Measurements from ENCODE around the gene FSIP1.

FSIP1 gene

DNA sequence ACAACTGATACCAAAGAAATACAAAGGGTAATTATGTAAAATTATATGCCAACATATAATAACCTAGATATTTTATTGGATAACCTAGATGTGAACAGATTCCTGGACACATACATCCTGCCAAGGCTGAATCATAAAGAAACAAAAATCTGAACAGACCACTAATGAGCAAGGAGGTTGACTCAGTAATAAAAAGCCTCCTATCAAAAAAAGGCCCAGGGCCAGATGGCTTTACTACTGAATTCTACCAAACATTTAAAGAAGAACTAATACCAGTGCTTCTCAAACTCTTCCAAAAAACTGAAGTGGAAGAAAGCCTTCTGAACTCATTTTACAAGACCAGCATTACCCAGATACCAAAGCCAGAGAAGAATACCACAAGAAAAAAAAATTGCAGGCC, 169.4 kb downstream of the FSIP1 start:
- no peak for DNase-seq

DNA sequence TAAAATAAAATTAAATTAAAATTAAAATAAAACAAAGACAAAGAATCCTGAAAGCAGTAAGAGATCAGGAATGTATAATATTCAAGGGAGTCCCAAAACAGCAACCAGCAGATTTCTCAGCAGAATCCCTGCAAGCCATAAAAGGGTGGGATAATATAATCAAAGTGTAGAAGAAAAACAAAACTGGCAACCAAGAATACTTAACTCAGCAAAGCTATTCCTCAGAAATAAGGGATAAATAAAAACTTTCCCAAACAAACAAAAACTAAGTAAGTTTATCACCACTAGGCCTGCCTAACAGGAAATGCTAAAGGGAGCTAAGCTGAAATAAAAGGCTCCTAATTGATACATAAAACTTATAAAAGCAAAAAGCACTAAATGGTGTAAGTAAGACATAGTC, 172.0 kb downstream of the FSIP1 start:
- DNase-seq, result no peak

DNA sequence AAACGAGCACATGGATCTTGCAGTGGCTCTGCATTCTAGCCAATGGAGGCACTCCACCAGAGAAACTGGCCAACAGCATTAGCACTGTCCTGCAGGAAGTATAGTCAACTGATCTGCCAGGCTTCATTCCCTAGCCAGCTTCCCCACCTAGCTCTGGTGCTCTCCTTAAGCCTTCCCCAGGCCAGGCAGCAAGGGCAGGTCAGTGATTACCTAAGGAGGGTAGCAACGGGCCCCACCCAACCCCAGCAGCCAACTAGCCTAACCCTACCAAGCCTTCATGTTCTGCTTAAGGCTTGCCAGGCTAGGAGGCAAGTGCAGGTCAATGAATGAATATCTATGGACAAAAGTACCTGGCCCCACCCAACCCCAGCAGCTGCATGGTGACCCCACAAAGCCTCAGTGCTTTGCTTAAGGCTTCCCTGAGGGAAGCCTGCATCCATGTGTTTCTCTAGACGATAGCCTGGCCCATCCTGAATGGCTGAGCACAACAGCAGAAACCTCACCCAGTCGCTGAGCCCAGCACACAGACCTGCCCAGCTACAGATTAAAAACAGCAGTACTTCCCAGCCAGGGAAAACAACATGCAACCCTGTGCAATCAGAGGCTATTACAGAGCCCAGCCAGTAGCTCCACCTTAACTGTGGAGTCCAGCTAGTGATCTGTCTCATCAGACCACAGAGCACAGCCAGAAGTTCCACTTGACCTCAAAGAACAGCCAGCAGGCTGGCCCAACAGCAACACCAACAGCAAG, 173.3 kb downstream of the FSIP1 start:
- no peak for DNase-seq

DNA sequence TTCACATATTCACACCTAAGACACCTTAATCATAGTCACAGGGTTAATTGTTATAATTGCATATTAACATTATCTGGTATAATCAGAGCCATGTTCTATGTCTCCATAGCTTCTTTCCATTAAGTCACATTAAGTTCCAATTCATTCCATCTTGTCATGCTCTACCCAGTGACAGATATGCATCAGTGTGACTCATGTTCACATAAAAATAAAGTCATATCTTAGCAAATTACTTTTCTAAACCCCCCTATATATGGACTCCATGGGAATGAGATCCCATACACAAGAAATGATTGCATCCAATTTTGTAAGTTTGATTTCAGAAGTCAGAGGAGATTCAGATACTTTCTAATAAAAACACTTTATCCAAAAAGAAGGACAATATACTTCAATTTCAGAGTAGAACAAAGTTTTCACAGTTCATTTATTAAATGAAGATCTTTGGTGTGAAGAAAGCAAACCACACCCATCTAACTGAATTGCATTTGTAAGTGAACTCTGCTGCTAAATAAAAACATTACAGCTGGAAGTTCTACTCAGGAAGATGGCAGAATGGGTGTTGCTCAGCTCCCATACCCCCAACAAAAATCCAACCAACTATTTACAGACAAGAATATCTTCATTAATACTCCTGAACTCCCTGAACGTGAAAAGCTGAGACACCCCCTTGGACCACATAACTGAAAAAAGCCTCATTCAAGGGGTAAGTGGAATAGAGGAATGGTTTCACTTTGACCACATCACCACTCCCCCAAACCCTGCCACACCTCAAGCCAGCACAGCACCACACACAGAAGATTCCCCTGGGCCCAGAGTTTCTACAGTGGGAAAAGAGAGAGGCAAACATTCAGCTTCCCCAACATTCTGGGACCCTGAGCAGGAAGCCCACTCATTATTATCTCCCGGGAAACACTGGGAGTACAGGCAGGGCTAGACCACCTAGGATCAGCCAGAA, 174.2 kb downstream of the FSIP1 start:
- DNase-seq, result no peak

DNA sequence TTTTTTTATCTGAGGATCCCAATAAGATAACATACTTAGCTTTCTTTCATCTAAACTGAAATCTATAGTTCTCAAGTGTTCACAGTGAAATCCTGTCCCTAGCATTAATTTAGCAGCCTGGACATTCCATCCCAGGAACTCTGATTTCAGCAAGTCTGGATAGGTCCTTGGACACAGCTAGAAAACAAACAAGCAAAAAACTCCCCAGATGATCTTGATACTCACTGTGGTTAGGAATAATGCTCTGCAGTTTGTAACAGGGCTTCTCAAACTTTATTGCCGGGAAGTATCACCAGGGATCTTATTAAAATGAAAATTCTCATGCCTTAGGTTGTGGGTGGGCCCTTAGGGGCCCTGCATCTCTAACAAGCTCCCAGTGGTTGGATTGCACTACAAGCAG, 177.5 kb downstream of the FSIP1 start:
- no peak for DNase-seq

DNA sequence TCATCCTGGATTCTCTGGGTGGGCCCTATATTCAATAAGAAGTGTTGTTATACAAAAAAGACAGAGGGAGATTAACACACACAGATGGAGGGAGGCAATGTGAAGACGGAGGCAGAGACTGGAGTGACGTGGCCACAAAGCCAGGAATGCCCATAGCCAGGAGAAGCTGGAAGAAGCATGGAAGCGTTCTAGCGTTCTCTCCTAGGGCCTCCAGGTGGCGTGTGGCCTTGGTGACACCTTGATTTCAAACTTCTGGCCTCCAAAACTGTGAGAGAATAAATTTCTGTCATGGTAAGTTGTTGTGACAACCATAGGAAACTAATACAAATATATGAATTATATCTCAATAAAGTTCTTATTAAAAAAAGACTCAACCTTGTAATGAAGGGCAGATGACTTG, 180.5 kb downstream of the FSIP1 start:
- DNase-seq, result no peak

DNA sequence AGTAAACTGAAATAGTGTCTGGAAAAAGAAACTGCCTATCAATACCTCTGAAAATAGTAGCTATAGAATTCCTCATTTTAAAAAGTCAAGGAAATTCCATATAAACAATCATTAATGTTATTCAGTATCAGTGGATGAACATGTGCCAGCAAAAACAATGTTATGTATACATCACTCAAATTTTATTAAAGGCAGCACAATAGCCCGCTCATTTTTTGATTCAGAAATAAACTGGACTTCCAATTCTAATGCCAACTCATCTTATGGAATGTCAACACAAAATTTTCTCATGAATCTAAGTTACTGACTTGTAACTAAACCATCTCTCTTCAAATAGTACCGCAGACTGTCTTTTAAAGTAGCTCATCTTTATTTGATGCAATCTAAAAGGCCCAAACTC, 182.8 kb downstream of the FSIP1 start:
- DNase-seq, result no peak

DNA sequence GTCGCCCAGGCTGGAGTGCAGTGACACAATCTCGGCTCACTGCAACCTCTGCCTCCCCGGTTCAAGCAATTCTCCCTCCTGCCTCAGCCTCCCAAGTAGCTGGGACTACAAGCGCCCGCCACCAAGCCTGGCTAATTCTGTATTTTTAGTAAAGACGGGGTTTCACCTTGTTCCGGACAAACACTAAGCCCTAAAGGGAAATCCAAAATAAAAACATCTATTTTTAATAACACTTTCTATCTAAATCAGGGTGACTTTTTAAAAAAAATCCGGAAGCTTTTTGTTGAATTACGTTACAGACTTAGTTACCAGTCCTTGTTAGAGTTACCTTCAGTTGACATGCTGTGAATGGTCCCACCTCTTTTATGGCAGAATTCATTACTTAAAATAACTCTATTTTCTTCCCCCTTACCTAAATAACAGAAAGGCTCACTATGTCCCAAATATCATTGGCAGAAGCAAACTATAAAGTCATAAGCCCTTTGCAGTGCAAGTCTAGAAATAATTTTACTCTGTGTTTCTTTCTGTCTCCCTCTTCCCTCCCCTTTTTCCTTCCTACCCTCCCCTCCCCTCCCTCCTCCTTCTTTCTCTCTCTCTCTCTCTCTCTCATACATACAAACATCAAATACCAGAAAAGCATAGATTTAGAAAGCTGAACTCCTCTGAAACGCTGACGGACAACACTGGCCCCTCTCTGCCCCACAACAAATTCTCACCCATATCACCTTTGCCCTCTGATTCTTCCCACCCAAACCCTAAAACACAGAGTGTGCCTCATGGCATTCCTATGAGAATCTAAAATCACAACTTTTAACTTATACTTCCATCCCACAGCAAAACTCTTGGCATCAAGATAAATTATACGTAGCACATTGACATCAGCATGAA, 183.4 kb downstream of the FSIP1 start:
- DNase-seq, result no peak

DNA sequence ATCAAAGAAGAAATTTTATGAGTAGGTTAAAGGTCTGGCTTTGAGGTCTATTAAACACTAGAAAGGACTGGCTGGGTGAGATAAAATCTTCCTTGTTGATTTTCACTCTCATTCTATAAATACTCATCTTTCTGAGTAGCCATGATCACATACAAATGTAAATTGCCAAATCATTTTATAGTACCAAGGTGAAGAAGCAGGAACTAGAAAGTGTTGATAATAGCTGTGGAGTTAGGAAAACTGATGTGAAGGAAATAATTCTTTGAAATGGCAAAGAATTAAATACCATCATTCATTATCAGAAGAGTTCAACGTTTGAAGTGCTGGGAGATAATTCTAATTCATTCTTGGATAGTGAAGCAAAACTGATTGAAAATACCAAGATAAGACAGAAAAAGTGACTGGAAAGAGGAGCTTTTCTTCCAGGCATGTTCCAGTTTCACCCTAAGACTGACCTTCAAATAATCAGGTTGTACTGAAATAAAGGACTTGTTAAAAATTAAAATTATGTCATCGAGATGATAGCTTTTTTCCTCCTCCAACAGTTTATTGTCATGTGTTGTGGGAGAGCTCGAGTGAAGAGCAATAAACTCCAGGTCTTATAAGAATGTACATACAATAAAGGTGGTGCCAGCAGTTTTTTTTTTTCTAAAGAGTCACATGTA, 184.3 kb downstream of the FSIP1 start:
- DNase-seq, result no peak

DNA sequence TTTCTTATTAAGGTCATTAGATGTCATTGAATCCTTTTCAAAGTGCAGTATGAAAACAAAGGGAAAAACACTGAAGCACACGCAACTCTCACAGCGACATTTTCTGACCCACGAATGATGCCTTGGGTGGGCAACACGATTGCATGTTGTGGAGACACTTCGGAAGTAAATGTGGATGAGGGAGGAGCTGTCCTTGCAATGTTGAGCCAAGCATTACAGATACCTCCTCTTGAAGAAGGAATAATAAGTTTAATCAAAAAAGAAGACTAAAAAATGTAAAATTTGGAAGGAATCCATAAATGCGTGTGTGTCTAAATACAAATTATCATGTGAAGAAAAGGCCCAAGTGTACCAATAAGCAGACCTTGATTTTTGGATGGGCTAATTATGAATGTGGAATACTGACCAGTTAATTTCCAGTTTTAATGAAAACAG, 184.9 kb downstream of the FSIP1 start:
- DNase-seq, result no peak

DNA sequence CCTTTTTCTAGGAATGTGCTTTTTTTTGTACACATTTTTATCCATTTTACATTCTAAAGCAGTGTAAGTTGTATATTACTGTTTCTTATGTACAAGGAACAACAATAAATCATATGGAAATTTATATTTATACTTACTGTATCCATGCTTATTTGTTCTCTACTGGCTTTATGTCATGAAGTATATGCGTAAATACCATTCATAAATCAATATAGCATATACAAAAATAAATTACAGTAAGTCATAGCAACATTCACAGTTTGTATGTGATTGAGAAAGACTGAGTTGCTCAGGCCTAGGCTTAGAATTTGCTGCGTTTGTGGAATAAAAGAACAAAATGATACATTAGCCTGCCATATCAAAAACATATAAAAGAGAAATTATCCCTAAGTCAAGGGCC, 185.3 kb downstream of the FSIP1 start:
- no peak for DNase-seq

DNA sequence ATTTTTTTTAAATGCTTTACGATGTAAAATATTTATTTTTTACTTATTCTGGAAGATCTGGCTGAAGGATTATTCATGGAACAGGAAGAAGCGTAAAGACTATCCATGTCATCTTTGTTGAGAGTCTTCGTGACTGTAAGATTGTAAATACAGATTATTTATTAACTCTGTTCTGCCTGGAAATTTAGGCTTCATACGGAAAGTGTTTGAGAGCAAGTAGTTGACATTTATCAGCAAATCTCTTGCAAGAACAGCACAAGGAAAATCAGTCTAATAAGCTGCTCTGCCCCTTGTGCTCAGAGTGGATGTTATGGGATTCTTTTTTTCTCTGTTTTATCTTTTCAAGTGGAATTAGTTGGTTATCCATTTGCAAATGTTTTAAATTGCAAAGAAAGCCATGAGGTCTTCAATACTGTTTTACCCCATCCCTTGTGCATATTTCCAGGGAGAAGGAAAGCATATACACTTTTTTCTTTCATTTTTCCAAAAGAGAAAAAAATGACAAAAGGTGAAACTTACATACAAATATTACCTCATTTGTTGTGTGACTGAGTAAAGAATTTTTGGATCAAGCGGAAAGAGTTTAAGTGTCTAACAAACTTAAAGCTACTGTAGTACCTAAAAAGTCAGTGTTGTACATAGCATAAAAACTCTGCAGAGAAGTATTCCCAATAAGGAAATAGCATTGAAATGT, 186.1 kb downstream of the FSIP1 start:
- DNase-seq, result no peak

DNA sequence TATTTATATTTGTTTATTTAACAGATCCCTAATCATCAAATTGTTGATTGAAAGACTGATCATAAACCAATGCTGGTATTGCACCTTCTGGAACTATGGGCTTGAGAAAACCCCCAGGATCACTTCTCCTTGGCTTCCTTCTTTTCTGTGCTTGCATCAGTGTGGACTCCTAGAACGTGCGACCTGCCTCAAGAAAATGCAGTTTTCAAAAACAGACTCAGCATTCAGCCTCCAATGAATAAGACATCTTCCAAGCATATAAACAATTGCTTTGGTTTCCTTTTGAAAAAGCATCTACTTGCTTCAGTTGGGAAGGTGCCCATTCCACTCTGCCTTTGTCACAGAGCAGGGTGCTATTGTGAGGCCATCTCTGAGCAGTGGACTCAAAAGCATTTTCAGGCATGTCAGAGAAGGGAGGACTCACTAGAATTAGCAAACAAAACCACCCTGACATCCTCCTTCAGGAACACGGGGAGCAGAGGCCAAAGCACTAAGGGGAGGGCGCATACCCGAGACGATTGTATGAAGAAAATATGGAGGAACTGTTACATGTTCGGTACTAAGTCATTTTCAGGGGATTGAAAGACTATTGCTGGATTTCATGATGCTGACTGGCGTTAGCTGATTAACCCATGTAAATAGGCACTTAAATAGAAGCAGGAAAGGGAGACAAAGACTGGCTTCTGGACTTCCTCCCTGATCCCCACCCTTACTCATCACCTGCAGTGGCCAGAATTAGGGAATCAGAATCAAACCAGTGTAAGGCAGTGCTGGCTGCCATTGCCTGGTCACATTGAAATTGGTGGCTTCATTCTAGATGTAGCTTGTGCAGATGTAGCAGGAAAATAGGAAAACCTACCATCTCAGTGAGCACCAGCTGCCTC, 187.1 kb downstream of the FSIP1 start:
- DNase-seq, result no peak

DNA sequence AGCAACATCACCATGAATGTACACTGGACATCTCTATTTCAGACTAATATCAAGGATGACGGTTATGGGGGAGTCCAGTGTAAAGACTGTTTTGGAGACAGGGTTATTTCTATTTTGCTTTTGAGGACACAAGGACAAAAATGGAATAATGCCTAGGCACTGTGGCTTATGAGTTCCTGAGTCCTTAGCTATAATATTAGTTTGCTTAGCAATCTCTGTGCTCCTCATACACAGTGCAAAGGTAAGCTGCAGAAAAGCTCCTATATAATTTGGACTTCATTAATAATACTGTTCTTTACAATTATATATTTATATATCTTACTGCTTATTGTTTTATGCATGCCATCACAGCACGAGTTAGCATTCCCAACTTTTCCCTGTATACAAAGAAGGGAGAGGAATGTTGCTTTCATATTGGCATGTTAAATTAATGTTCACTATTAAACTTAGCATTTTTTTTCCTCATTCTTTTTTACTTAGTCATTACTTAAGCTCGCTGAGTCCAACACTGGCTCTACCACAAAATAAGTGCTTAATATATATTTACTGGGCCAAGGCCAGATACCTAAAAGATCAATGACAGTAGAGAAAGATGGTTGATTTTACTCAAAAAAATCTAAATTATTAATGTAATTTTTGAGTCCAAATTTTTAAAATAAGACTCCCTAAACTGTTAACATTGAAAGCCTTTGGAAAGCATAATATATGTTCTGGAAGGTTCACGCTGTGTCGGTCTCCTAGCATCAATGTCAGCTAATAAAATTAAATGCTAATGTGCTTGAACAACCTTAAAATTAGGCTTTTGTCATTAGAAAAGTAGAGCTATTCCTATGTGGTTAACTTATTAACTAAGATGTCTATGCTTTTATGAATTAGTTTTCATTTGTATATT, 187.9 kb downstream of the FSIP1 start:
- no peak for DNase-seq

DNA sequence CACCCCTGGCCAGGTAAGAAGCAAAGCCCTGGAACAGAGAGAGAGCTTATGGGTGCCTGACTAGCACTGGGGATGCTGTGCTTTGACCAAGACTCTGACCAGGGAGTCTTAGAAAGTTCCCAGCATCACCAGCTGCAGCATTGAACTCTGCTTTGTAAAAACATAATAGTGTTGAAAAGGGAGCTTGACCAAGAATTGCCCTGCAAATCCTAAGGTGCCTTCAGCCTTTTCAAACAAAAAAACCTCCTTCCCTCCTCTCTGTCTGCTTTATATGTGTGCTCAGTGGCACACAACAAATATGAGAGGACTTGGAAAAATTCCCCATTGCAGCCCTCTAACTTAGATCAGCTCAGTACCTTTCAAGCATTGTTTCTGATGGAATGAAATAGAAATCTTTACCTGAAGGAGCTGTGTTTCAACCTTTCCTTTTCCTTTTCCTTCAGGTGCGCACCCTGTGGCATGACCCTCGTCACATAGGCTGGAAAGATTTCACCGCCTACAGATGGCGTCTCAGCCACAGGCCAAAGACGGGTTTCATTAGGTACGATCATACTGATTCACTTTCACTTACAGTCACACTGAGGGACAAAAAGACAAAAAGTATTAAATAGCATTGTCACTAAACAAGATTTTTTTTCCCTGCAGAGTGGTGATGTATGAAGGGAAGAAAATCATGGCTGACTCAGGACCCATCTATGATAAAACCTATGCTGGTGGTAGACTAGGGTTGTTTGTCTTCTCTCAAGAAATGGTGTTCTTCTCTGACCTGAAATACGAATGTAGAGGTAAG, 188.8 kb downstream of the FSIP1 start:
- no peak for DNase-seq

DNA sequence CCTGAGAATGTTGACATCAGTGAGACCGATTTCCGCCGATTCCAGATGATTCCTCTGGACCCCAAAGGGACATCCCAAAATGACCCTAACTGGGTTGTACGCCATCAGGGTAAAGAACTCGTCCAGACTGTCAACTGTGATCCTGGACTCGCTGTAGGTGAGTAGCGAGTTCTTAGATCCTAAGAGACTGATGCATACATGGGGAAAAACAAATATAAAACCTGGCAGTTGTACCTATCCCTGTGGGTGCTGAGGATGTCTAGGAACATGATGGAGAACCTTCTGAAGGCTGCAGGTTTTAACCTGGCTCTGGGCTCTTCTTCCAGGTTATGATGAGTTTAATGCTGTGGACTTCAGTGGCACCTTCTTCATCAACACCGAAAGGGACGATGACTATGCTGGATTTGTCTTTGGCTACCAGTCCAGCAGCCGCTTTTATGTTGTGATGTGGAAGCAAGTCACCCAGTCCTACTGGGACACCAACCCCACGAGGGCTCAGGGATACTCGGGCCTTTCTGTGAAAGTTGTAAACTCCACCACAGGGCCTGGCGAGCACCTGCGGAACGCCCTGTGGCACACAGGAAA, 189.5 kb downstream of the FSIP1 start:
- no peak for DNase-seq

DNA sequence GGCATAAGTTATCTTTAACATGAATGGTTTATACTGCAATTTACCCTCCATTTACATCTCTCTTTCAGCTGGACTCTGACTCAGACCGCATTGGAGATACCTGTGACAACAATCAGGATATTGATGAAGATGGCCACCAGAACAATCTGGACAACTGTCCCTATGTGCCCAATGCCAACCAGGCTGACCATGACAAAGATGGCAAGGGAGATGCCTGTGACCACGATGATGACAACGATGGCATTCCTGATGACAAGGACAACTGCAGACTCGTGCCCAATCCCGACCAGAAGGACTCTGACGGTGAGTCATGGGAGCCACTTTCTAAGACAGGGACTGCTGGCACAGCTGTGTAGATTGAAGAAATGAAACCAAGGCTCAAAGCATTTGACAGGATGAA, 190.1 kb downstream of the FSIP1 start:
- no peak for DNase-seq

DNA sequence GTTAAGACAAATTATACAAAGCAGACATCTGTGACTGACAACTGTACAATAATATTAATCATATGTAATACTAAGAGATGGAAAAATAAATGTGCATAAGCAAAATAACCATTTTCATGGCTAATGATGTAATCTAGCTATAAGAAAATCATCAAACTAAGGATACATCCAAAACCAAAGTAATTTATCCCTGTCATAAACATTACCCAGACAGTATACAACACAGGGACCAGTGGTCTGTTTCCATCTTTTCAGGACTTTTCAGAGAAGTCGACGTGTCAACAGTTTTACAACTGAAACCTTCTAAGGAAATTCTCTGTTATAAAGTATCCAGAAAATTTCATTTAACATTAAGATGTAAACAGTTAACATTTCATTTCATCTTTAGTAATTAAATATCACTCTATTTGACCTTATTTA, 190.7 kb downstream of the FSIP1 start:
- DNase-seq, result no peak
